ENCODE measurements around the gene ZFYVE9. TPM values are rescaled to one million over a fixed set of nuclear protein-coding genes. Genes with fewer than 3 reads are reported as not detected.

ZFYVE9 gene
- total RNA-seq, 1 experiment from 2014 or later: 14.2 TPM

DNA sequence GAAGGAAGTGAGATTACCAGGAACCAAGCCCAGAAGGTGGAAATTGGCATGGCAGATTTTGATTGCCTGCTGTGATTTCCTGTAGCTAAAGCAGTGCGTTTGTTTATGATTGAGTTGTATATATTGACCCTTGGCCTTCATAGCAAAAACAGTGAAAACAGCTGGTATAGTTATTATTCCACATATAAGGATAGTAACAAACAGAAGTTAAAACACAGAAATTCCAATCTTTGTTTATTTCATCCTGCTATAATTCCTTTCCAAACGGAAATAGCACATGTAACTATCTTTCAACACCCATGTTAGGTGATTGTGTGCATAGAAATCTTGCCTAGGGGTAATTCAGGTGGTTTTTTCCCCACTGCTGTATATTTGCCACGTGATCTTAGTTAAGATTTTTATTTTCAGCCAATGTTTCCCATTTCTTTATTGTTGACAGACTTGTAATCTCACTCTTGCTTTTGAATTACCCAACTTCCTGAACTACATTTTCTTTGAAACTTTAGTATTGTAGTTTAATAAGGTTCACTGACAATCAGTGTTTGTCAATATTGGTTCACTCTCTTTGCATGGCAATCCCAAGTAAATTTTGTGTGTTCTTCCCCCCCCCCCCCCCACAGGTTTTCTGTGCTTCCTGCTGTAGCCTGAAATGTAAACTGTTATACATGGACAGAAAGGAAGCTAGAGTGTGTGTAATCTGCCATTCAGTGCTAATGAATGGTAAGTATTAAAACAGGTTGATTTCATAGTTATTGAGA is 121.4 kb downstream of the ZFYVE9 start:
- H3K9me3 ChIP-seq (ENCODE audit: control insufficient read depth in 1 of 2, insufficient read depth in 1 of 2, low read depth in 1 of 2, low read length in 2 of 2): no peaks in the 10 kb centered on the region
- CTCF ChIA-PET: no interaction called here

DNA sequence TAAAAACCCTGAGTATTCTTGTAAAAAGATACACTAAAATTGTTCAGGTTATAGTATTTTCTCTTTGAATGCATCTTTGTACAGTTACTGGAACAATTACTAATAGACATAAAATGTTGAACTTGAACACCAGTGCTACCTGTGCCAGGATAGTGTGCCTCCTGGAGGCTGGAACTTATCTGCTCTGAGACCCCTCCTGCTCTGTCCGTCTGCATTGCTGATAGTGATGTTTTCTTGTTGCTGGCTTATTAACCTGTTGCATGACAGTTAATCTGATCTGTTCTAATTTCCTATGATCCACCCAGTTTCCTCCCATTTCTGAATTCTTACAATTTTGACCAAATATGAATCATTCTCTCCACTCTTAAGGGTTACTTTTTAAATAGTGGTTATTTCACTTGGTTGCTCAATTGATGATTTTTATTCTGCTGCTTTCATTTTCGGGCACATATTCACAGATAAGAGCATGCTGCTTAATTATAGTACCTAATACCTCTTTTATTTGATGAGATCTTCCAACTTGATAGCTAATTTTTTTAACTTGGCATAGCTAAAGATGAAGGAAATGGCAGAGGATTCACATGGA is 122.7 kb downstream of the ZFYVE9 start:
- Histone ChIP-seq H3K9ac (ENCODE audit: low read length) (no peak overlapping the region), H3K27ac (ENCODE audit: low read depth, low read length) (no peak overlapping the region), H4K20me1 (ENCODE audit: insufficient read depth) (no peaks in the 10 kb centered on the region), H3K9me2 (ENCODE audit: insufficient read depth) (no peaks in the 10 kb centered on the region), H3K36me3 (ENCODE audit: control insufficient read depth in 1 of 2, insufficient read depth in 2 of 2, low read length in 2 of 2) (no peaks in the 10 kb centered on the region), H3K4me2 (ENCODE audit: low read length) (no peak overlapping the region), H3K4me1 (ENCODE audit: control insufficient read depth in 1 of 2, insufficient read depth in 2 of 2, low read length in 2 of 2) (no peaks in the 10 kb centered on the region), H3K79me2 (ENCODE audit: insufficient read depth, low read length) (no peaks in the 10 kb centered on the region), H2AFZ (ENCODE audit: low read depth, low read length, poor library complexity, severe bottlenecking) (no peak overlapping the region), H3K4me3 (replicated peaks in 1 of 2; ENCODE audit: low read depth in 1 of 2, low read length in 2 of 2) (no peak overlapping the region), H3K9me3 (ENCODE audit: control insufficient read depth in 1 of 2, insufficient read depth in 1 of 2, low read depth in 1 of 2, low read length in 2 of 2) (no peaks in the 10 kb centered on the region), H3K27me3 (ENCODE audit: insufficient read depth, low read length) (no peaks in the 10 kb centered on the region)
- POLR2A ChIA-PET: no interaction called here
- TF ChIP-seq, protein P1, sequence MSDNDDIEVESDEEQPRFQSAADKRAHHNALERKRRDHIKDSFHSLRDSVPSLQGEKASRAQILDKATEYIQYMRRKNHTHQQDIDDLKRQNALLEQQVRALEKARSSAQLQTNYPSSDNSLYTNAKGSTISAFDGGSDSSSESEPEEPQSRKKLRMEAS (IDR thresholded peaks at IDR 0.05): no peak
- TF ChIP-seq RAD21 (IDR thresholded peaks at IDR 0.05; ENCODE audit: low read depth): peak; percentile 26; the same call in 1 of the 2 replicates
- no peak for TF ChIP-seq SP1 (IDR thresholded peaks at IDR 0.05; ENCODE audit: low read depth)
- TF ChIP-seq EZH2phosphoT487 (IDR thresholded peaks at IDR 0.05; ENCODE audit: borderline replicate concordance): no peak
- TF ChIP-seq, protein P2, sequence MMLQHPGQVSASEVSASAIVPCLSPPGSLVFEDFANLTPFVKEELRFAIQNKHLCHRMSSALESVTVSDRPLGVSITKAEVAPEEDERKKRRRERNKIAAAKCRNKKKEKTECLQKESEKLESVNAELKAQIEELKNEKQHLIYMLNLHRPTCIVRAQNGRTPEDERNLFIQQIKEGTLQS (IDR thresholded peaks at IDR 0.05): no peak
- no peak for TF ChIP-seq ZNF274 (IDR thresholded peaks at IDR 0.05; ENCODE audit: low read depth, low read length)
- TF ChIP-seq EGR1 (IDR thresholded peaks at IDR 0.05; ENCODE audit: low read depth): no peak
- TF ChIP-seq SRF (IDR thresholded peaks at IDR 0.05; ENCODE audit: low read depth): no peak
- no peak for TF ChIP-seq FOSL1 (IDR thresholded peaks at IDR 0.05; ENCODE audit: low read depth)
- no peak for TF ChIP-seq ELF1 (IDR thresholded peaks at IDR 0.05; ENCODE audit: borderline replicate concordance, low read depth)
- TF ChIP-seq, protein P3, sequence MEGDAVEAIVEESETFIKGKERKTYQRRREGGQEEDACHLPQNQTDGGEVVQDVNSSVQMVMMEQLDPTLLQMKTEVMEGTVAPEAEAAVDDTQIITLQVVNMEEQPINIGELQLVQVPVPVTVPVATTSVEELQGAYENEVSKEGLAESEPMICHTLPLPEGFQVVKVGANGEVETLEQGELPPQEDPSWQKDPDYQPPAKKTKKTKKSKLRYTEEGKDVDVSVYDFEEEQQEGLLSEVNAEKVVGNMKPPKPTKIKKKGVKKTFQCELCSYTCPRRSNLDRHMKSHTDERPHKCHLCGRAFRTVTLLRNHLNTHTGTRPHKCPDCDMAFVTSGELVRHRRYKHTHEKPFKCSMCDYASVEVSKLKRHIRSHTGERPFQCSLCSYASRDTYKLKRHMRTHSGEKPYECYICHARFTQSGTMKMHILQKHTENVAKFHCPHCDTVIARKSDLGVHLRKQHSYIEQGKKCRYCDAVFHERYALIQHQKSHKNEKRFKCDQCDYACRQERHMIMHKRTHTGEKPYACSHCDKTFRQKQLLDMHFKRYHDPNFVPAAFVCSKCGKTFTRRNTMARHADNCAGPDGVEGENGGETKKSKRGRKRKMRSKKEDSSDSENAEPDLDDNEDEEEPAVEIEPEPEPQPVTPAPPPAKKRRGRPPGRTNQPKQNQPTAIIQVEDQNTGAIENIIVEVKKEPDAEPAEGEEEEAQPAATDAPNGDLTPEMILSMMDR (IDR thresholded peaks at IDR 0.05 in 2 of 3, conservative IDR thresholded peaks at IDR 0.05 in 1 of 3; ENCODE audit: borderline replicate concordance in 1 of 3, insufficient read depth in 1 of 3, low read depth in 2 of 3, low read length in 2 of 3): peak in 2 of 3 experiments; percentile 6 to 34; a peak in 2 of 6 replicates
- TF ChIP-seq TCF7L2 (IDR thresholded peaks at IDR 0.05; ENCODE audit: borderline replicate concordance, extremely low read depth, insufficient read depth, insufficient read length): no peak
- ATAC-seq (no peak), DNase-seq (ENCODE audit: low read depth, low spot score) (no peak)
- intact Hi-C loops (cut with micrococcal nuclease): no loop called here
- RAD21 ChIA-PET (ENCODE audit: low non-redundant PET in 1 of 2, low total read pairs in 2 of 2, uncharacterized antibody in 2 of 2, unreplicated experiment in 2 of 2): no interaction called here
- CTCF ChIA-PET: no interaction called here
- BruUV-seq (replicated peaks): no TSS peak

More for the DNA sequence above, 121.4 kb downstream of the ZFYVE9 start:
- Histone ChIP-seq H3K27me3 (ENCODE audit: insufficient read depth, low read length) (no peaks in the 10 kb centered on the region), H2AFZ (ENCODE audit: low read depth, low read length, poor library complexity, severe bottlenecking) (no peak overlapping the region), H3K36me3 (ENCODE audit: control insufficient read depth in 1 of 2, insufficient read depth in 2 of 2, low read length in 2 of 2) (no peaks in the 10 kb centered on the region), H3K27ac (ENCODE audit: low read depth, low read length) (no peak overlapping the region), H3K4me2 (ENCODE audit: low read length) (no peak overlapping the region), H3K4me3 (replicated peaks in 1 of 2; ENCODE audit: low read depth in 1 of 2, low read length in 2 of 2) (no peak overlapping the region), H3K4me1 (ENCODE audit: control insufficient read depth in 1 of 2, insufficient read depth in 2 of 2, low read length in 2 of 2) (no peaks in the 10 kb centered on the region), H4K20me1 (ENCODE audit: insufficient read depth) (no peaks in the 10 kb centered on the region), H3K79me2 (ENCODE audit: insufficient read depth, low read length) (no peaks in the 10 kb centered on the region), H3K9ac (ENCODE audit: low read length) (no peak overlapping the region), H3K9me2 (ENCODE audit: insufficient read depth) (no peaks in the 10 kb centered on the region)
- TF ChIP-seq YY1 (IDR thresholded peaks at IDR 0.05; ENCODE audit: extremely low read depth, insufficient replicate concordance, low read depth, low read length): no peak
- no peak for TF ChIP-seq ZNF274 (IDR thresholded peaks at IDR 0.05; ENCODE audit: low read depth, low read length)
- no peak for TF ChIP-seq POLR2AphosphoS5 (IDR thresholded peaks at IDR 0.05; ENCODE audit: low read depth, low read length)
- no peak for TF ChIP-seq CBX3 (IDR thresholded peaks at IDR 0.05; ENCODE audit: low read depth)
- TF ChIP-seq SRF (IDR thresholded peaks at IDR 0.05; ENCODE audit: low read depth): no peak
- TF ChIP-seq SIN3A (IDR thresholded peaks at IDR 0.05; ENCODE audit: low read depth): no peak
- no peak for DNase-seq (ENCODE audit: low read depth, low spot score)
- ChIA-PET POLR2A (interaction anchor here (0.6 kb wide), 1 partner anchor 21 kb away, joined by 3 read pairs; no protein-coding TSS in a partner anchor), RAD21 (ENCODE audit: low non-redundant PET in 1 of 2, low total read pairs in 2 of 2, uncharacterized antibody in 2 of 2, unreplicated experiment in 2 of 2) (no interaction called here)
- intact Hi-C loops (cut with micrococcal nuclease): no loop called here
- no peak for ATAC-seq
- no TSS peak for BruUV-seq (replicated peaks)

Measured in HCT116 (cell line).